Measurements from ENCODE around the gene HTR1D.
"Not testable (repeated sequence)": the region's sequence is repeated elsewhere in the genome, so short reads cannot be mapped to it uniquely, and the experiment has no call there.

HTR1D gene

GRCh38 chr1:23215751-23216449 is 1.4 kb downstream of the HTR1D start:
- no peak for DNase-seq

- no peak for DNase-seq
Measured at GRCh38 chr1:23215291-23215690, 2.0 kb downstream of the HTR1D start.

GRCh38 chr1:23214640-23215039 is 2.7 kb downstream of the HTR1D start:
- no peak for DNase-seq

- DNase-seq: no peak
Measured at GRCh38 chr1:23211955-23212354, 5.3 kb downstream of the HTR1D start.

- DNase-seq: no peak
Measured at GRCh38 chr1:23210963-23211362, 6.3 kb downstream of the HTR1D start.

GRCh38 chr1:23210351-23210785 is 6.9 kb downstream of the HTR1D start:
- no peak for DNase-seq

- no peak for DNase-seq
Measured at GRCh38 chr1:23209770-23210169, 7.5 kb downstream of the HTR1D start.

GRCh38 chr1:23208527-23208926 is 8.8 kb downstream of the HTR1D start:
- DNase-seq: no peak

GRCh38 chr1:23207733-23208132 is 9.6 kb downstream of the HTR1D start:
- not testable (repeated sequence) for DNase-seq

- no peak for DNase-seq
Measured at GRCh38 chr1:23202263-23202749, 15.0 kb downstream of the HTR1D start.

- DNase-seq: no peak
Measured at GRCh38 chr1:23200883-23201282, 16.4 kb downstream of the HTR1D start.

- no peak for DNase-seq
Measured at GRCh38 chr1:23198373-23198772, 18.9 kb downstream of the HTR1D start.

- no peak for DNase-seq
Measured at GRCh38 chr1:23196627-23197328, 20.5 kb downstream of the HTR1D start.

- DNase-seq: no peak
Measured at GRCh38 chr1:23194119-23194984, 22.9 kb downstream of the HTR1D start.

GRCh38 chr1:23193391-23194118 is 23.7 kb downstream of the HTR1D start:
- no peak for DNase-seq

GRCh38 chr1:23191199-23191598 is 26.1 kb downstream of the HTR1D start:
- DNase-seq: no peak

GRCh38 chr1:23188936-23189452 is 28.3 kb downstream of the HTR1D start:
- DNase-seq: not testable (repeated sequence)

GRCh38 chr1:23188434-23188884 is 28.8 kb downstream of the HTR1D start:
- DNase-seq: no peak

GRCh38 chr1:23187637-23188036 is 29.7 kb downstream of the HTR1D start:
- no peak for DNase-seq

GRCh38 chr1:23185381-23185780 is 31.9 kb downstream of the HTR1D start:
- no peak for DNase-seq

GRCh38 chr1:23184212-23184934 is 32.9 kb downstream of the HTR1D start:
- DNase-seq: peak; percentile 61

- DNase-seq: no peak
Measured at GRCh38 chr1:23179862-23180261, 37.4 kb downstream of the HTR1D start.

All from hematopoietic multipotent progenitor cell treated with erythropoietin and hydrocortisone succinate and interleukin-3 and kit ligand, for 8 days (in vitro differentiated cells).